HG02763 (cell line): Measurements from ENCODE around the gene PEMT.
"Not testable (repeated sequence)": the region's sequence is repeated elsewhere in the genome, so short reads cannot be mapped to it uniquely, and the experiment has no call there.

Source experiments
- ATAC-seq: cut with Tn5 transposase; IDR thresholded peaks from one replicate; pipeline ENCODE4 v1.9.1; 2021; ENCODE audit warnings: mild to moderate bottlenecking, moderate library complexity; ENCODE audit not compliant: unreplicated experiment

Gene PEMT

GRCh38 chr17:17465878-17466277 is 125.6 kb downstream of the PEMT start:
- not testable (repeated sequence) for ATAC-seq

- ATAC-seq, result no peak
These were observed 127.7 kb downstream of the PEMT start for GRCh38 chr17:17463821-17464220.

- no peak for ATAC-seq
These were observed 129.3 kb downstream of the PEMT start for GRCh38 chr17:17462048-17462824.

- no peak for ATAC-seq
These were observed 131.5 kb downstream of the PEMT start for GRCh38 chr17:17460038-17460437.

- no peak for ATAC-seq
These were observed 133.8 kb downstream of the PEMT start for GRCh38 chr17:17457680-17458079.

- ATAC-seq, result no peak
These were observed 135.3 kb downstream of the PEMT start for GRCh38 chr17:17456251-17456650.
